ENCODE results near the gene CELA3A.
"Not testable (repeated sequence)": the region's sequence is repeated elsewhere in the genome, so short reads cannot be mapped to it uniquely, and the experiment has no call there.

Gene CELA3A, protein sequence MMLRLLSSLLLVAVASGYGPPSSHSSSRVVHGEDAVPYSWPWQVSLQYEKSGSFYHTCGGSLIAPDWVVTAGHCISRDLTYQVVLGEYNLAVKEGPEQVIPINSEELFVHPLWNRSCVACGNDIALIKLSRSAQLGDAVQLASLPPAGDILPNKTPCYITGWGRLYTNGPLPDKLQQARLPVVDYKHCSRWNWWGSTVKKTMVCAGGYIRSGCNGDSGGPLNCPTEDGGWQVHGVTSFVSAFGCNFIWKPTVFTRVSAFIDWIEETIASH

DNA sequence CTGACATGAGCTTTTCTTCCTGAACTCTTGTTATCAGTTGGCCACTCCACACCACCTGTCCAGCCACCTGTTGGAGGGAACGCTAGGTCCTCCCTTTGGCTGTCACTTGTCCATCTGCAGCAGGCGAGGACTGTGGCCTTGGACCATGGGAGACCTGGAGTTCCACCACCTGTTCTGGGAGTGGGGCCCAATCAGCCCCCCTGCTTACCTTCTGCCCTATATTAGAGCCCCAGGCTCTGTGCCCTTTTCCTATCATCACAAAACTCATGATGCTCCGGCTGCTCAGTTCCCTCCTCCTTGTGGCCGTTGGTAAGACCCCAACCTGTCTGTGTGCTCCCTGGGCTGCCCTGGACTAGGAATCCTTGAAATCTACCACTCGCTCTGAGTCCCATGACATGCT lies at the start of gene CELA3A:
Gene CELA3A (plus strand): TSS at position 249 of the 400 bp plus-strand sequence. CDS start 18 bp downstream, at position 267.
- no peak for DNase-seq

DNA sequence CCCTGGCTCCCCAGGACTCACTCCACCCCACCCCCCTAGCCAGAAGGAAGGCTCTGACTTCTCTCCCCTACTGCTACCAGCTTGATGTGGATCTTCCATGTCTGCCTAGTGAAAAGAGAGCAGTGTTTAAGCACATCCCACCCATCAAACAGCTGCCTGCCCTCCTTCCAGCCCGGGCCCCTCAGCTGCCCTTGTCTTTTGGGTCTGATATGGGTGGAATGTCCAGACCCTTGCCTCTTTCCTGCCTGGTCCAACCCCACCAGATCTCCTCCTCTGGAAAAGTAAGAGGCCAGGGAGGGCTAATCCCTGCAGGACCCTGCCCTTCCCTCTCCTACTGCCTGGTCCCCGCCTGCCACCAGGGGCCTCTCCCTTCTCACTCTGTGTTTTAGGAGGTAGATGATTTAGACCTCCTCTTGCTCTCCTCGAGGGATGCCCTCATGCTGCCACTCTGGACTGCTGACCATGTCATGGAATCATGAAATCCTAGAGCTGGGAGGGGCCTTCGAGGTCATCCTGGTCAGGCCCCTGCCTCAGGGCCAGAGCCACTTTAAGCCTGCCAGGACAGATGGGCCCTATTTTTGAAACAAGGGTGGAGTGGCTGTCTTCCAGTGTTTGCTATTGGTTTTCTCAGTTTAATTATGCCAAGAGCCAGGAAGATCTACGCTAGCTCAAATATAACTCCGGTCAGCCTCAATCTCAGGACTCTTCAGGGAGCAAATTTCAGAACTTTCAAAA lies 48.5 kb upstream of the CELA3A start:
- DNase-seq, result no peak

DNA sequence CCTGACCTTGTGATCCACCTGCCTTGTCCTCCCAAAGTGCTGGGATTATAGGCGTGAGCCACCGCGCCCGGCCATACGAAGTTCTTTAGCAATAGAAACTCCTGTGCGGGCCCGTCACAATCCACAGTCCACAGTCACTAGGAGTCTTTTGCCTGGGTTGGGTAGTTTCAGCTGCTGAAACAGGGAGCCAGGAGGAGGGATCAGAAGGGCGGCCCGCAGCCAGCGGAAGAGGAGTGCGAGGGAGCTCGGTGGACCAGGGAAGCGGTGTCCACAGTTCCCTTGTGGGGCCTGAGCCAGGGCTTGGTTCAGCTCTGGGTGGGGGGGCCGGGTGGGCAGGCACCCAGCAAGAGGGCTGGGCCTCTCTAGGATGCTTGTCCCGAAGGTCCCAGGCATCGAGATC lies 46.4 kb upstream of the CELA3A start:
- DNase-seq, result no peak

DNA sequence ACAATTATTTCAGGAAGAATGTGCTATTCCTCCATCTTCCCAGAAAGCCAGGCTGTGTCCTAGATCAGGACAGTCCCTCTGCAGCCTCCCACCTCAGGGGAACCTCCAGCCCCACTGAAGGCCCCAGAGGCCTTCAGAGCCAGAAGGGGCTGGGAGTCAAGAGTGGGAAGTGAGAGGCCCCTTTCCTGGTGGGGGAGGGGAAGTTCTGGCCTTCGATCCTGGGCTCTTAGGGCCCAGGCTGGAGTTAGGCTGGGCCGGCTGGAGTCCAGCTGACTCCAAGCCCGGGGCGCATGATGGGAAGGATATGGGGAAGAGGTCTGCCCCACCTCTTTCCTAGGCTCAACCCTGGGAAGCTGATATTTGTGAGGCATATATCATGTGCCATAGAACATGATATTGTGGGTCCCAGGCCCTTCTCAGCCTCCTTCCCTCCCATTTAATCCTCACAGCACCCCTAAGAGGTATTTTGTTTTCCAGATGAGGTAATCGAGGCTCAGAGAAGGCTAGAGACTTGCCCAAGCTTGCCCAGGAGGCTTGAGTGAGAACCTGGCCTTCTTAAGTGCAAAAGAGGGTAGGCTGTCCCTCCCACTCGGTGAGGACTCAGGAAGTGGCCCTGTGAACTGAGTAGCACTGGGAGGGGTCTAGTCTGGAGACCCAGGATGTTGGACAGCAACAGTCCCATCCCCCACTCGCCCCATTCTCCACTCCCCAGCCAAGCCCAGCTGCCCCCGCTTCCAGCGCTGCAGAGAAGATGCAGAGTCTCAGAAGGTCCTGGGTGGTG lies 45.8 kb upstream of the CELA3A start:
- no peak for DNase-seq

DNA sequence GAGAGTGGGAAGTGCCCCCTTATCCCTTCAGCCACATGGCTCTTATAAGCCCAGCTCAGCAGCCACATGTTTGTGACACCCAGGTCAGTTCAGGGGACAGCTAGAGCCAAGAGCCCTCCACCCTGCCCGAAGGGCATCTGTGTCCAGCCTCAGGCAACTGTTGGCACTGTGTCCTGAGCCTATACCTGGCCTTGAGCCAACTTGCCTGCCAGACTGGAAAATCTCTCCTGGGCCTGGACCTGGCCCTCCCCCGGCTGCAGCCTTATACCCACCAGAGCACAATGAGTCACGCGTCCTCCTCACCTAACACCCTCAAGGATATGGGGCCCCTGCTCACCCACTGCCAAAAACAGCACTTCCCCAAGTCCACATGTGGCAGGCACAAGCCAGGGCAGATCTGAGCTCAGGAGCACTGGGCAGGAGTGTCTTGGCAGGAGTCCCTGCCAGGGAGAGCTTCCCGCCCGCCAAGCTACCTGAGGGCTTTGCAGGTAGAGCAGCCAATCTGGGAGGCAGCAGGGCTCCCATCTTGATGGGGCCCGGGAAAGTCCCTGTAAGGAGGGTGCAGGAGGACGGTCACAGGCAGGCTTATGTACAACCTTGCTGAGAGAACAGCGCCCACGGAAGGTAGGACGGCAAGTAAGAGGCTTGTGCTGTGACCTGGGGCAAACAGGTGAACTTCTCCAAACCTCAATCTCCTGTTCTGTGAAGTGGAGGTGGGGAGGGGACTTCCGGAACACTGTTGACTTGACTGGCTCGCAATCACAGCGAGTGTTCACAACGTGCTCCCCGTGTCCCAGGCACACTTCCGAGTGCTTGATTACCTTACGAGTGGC lies 44.5 kb upstream of the CELA3A start:
- DNase-seq, result peak; percentile 56

DNA sequence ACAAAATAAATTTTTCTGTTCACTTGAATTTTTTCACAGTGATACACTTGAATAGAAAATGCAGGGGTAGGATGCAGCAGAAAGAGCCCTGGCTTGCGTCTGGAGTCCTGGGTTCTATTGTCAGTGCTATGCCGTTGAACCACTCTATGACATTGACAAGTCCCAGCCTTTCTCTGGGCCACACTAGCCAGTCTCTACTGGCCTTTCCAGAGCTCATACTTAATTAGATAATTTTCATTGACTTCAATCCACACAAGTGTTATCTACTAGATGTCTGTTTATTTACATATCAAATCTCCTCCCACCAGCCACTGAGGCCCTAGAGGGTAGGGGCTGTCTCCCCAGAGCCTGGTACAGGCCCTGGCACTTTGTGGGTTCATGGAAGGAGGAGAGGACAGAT lies 40.1 kb upstream of the CELA3A start:
- DNase-seq, result no peak

DNA sequence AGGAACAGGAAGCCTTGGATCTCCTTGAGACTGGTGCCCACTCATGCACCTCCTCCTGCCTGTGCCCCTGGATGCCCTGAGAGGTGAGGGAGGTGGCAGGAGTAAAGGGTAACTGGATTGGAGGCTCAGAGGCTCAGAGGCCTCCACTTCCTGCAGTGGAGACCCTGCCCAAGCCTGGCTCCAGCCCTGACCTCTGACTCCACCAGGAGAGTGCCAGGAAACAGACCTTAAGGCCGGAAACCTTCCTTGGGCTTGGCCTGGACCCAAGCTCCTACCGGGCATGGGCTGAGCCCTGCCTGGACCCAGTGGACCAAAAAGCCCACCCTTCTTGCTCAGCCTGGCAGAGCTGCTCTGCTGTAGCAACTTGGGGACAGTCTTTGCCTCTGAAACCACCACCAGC lies 39.7 kb upstream of the CELA3A start:
- no peak for DNase-seq

DNA sequence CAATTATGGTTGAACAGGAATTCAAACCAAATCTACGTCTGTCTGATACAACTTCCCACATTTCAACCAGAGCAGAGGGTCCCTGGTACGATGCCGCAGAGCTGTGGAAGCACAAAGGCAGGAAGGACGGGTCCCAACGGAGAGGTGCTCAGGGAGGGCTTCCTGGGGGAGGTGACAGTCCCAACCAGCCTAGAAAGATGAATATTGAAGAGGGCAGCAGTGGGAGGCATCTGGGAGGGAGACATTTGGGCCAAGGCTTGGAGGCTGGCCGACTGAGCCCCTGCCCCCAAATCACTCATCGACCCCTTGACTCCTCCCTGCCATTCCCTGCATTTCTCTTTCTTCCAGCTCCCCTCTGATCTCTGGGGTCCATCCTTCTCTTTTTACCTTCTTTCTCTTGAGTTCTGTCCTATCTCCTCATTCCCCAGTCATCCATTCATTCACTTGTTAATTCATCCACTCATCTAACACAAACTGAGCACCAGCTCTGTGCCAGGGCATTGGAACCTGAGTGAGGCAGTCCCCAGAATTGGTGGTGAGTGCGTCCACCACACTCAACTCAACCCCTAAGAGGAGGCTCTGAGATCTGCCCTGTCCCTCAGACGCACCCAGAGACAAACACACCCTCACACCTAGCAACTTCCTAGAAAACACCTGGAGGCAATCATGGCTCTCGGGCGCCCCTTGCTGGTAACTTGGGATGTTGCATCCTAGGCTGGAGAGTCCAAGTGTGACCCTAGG lies 37.8 kb upstream of the CELA3A start:
- peak; percentile 66 for DNase-seq

DNA sequence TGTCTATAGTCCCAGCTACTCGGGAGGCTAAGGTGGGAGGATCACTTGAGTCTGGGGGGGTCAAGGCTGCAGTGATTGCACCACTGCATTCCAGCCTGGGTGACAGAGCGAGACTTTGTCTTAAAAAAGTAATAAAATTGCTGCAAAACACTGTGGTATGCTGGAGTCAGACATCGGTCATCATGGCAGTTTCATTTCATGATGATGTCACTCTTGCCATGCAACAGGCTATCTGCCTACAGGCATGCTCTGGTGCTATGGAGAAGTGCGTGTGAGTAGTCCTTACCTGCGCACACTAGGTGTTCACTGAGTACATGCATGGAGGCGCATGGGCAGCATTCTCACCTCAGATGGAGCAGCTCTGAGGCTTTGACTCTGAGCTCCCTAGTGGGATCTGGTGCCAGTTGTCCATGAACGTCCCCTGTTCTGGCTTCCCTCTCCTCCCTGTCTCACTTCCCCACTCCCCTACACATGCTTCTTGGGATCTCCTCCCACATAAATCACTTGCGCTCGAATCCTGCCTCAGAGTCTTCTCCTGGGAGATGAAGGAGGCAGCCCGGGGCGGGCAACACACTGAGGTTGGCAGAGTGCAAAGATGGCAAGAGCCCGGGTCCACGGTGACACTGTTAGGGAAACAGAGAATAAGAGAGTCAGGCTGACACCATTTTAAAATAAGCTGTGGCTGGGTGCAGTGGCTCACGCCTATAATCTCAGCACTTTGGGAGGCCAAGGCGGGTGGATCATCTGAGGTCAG lies 35.0 kb upstream of the CELA3A start:
- no peak for DNase-seq

DNA sequence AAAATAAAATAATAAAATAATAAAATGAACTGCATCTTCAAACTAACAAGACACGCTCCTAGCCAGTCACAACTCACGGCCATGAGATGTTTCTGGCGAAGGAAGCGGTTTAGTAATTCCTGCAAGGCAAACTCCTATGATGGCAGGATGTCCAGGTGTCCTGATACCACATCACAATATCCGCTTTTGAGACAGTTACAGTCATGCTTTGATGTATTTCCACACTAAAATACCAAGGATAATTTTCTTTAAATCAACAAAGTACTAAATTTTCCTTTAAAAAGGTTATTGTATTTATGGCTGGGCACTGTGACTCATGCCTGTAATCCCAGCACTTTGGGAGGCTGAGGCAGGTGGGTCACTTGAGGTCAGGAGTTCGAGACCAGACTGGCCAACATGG lies 34.2 kb upstream of the CELA3A start:
- not testable (repeated sequence) for DNase-seq

DNA sequence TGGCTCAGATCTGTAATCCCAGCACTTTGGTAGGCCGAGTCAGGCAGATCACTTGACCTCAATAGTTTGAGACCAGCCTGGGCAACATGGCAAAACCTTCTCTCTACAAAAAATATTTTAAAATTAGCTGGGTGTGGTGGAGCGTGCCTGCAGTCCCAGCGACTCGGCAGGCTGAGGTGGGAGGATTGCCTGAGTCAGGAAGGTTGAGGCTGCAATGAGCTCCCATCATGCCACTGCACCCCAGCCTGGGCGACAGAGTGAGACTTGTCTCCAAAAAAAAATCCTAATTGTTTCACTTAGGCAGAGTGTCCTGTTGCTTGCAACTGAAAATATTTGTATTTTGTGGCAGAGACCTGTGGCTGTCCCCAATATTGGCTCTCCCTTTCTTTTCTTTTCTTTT lies 32.4 kb upstream of the CELA3A start:
- not testable (repeated sequence) for DNase-seq

DNA sequence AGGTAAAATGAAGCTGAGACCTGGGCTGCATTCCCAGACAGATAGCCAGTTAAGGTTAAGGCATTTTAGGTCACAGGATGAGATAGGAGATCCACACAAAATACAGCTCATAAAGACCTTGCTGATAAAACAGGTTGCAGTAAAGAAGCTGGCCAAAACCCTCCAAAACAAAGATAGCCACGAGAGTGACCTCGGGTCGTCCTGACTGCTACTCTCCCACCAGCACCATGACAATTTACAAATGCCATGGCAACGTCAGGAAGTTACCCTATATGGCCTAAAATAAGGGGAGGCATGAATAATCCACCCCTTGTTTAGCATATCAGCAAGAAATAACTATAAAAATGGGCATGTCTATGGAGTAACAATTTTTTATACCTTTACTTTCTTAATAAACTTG lies 30.9 kb upstream of the CELA3A start:
- not testable (repeated sequence) for DNase-seq

DNA sequence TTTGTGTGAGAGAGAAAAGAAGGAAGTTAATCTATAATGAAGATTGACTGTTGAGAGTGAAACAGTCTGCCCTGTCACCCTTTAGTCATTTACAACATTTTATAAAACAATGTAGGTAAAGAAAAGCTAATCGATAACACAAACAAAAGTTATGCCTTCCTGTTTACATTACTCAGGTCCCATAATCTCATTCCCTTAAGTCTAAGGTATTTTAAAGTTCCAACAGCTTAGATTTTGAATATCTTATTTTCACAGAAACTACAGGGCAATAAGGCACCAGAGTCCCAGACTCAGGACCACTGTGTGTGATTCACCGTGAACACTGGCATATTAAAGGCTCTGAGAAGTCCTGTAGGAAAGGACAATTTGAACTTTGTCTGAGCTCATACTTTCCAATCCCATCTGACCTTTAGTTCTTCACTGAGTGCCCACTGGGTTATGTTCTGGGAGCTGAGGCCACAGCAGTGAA lies 28.4 kb upstream of the CELA3A start:
- not testable (repeated sequence) for DNase-seq

DNA sequence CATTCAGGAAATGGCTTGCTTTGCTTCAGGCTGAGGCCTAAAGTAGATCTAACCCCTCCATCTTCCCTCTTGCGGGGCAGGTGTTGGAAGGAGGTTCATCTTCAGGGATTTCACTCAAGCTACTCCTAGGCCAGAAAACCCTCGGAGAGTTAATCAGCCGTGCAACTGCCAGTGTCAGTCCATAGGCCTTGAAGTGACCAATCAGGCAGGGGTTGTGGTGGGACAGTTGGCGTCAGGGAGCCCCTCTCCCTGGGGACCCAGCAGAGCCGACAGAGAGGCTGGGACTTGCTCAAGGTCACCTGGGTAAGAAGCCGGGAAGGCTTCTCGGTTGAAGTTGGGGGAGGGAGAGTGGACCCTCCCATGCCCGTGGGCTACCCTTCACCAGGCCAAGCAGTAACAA lies 27.5 kb upstream of the CELA3A start:
- DNase-seq, result not testable (repeated sequence)

DNA sequence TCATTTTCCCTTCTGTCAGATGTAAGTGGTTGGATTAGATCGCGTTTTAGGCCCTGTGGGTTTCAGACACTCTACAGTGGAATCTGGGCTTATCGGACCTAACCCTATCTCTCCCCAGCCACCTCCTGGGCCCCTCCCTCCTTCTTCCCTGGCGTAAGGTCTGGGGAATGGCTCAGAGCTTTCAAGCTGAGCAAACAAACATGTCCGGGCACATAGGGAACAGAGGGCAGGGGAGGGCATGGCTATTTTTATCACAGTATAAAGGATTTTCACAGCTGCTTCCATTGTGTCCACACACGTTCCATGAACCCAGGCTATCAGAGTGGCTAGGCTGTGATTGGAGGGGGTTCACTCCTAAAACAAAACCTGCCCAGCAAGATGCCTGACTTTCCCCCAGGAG lies 26.8 kb upstream of the CELA3A start:
- DNase-seq, result not testable (repeated sequence)

DNA sequence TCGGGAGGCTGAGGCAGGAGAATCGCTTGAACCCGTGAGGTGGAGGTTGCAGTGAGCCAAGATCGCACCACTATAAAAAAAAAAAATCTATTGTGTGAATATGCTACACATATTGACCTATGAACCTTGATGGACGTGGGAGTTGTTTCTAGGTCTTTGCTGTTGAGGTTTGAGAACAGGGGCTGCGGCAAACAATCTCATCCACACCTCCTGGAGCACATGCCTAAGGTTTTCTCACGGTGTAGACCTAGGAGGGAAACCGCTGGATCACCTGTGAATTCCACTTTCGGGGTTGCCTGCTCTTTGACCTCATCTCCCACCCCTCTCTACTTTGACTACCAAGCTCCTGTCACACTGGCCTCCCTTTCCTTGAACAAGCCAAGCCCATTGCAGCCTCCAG lies 26.2 kb upstream of the CELA3A start:
- DNase-seq, result not testable (repeated sequence)

DNA sequence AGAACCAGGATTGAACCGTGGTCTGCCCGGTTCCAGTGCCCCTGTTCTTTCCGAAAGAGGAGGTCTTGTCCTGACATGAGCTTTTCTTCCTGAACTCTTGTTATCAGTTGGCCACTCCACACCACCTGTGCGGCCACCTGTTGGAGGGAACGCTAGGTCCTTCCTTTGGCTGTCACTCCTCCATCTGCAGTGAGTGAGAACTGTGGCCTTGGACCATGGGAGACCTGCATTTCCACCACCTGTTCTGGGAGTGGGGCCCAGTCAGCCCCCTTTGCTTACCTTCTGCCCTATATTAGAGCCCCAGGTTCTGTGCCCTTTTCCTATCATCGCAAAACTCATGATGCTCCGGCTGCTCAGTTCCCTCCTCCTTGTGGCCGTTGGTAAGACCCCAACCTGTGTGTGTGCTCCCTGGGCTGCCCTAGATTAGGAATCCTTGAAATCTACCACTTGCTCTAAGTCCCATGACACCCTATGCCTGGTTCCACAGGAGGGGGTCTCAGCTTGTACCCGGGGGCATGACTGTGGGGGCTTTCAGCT lies 24.7 kb upstream of the CELA3A start, which contains the start of gene CELA3B:
Gene CELA3B (plus strand): TSS at position 320 of the 537 bp plus-strand sequence. CDS start 18 bp downstream, at position 338.
- DNase-seq, result not testable (repeated sequence)

DNA sequence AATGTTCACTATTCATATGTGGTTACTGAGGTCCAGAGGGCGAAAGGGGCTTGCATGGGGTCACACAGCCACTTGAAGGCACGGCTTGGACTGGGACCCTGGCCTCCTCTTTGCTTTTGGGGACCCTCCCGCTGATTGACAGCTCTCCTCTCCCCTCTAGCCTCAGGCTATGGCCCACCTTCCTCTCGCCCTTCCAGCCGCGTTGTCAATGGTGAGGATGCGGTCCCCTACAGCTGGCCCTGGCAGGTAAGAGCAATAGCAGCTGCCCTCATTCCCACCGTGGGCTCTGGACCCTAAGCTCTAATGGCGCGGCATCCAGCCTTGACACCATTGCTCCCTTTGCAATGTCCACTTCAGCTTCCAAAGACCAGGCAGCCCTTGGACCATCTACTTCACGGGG lies 23.2 kb upstream of the CELA3A start:
- not testable (repeated sequence) for DNase-seq

DNA sequence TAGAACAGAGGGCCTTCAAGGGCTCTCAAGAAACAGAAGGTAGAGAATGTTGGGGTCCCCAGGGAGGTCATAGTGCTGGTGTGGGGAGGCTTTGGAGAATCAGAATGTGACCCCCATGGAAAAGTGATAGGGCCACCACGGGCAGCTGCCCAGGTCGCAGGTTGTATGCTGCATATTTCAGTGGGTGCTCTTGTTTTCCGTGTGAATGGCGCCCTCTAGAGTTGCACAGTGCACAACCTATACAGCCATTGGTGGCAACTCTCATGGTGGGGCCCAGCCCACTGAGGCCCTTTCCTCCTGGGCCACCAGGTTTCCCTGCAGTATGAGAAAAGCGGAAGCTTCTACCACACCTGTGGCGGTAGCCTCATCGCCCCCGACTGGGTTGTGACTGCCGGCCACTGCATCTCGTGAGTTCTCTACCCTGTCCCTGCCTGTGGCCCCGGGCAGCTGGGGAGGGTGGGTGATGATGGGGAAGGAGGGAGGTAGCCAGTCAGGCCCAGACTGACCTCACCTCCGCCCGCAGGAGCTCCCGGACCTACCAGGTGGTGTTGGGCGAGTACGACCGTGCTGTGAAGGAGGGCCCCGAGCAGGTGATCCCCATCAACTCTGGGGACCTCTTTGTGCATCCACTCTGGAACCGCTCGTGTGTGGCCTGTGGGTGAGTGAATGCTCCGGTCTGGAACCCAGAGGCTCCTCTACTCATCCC lies 20.8 kb upstream of the CELA3A start:
- DNase-seq, result not testable (repeated sequence)

DNA sequence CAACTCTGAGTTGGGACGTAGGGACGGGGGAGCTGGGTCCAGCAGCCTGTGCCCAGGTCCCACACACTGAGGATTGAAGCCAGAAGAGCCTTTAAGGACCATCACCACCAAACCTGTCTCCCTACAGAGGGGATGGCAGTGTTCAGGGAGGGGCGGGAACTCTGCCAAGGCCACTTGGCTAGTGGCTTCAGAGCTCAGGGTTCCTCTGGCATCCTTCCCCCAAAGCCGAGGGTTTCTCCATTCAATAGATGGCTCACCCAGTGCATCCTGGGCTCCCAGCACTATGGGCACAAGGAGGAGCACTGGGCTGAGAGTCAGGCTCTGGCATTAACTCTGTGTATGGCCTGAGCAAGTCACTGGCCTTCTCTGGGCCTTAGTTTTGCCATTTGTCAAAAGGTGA lies 20.2 kb upstream of the CELA3A start:
- DNase-seq, result not testable (repeated sequence)

All from GDM1 (cell line).